ENCODE data around the gene PLEKHM2. TPM values are rescaled to one million over a fixed set of nuclear protein-coding genes. Genes with fewer than 3 reads are reported as not detected.

The PLEKHM2 gene
- total RNA-seq, 2 donors from 2014 or later = 48.0 to 65.1 TPM

- Mint-ChIP-seq H3K27me3 (no peaks in the 10 kb centered on the region), H3K36me3 (no peaks in the 10 kb centered on the region), H3K4me1 (ENCODE audit: low read depth in 2 of 2) (peaks cover 11 to 32% of the 10 kb centered on the region in 2 donors), H3K9me3 (no peaks in the 10 kb centered on the region), H3K4me3 (no peak overlapping the region), H3K27ac (no peak overlapping the region)
- ATAC-seq (no peak), DNase-seq (ENCODE audit: low spot score) (no peak)
Observed at GRCh38 chr1:15701784-15702183, 17.7 kb downstream of the PLEKHM2 start.

- no peak for DNase-seq (ENCODE audit: low spot score)
- no peak for ATAC-seq
- no peak overlapping the region for H3K27ac Mint-ChIP-seq
- no peaks in the 10 kb centered on the region for H3K9me3 Mint-ChIP-seq
- H3K36me3 Mint-ChIP-seq = no peaks in the 10 kb centered on the region
- peaks cover 4 to 24% of the 10 kb centered on the region in 2 donors for H3K4me1 Mint-ChIP-seq (ENCODE audit: low read depth in 2 of 2)
- H3K4me3 Mint-ChIP-seq = no peak overlapping the region
- H3K27me3 Mint-ChIP-seq = no peaks in the 10 kb centered on the region
Observed at GRCh38 chr1:15702722-15703550, 18.8 kb downstream of the PLEKHM2 start.

GRCh38 chr1:15703562-15703961, 19.4 kb downstream of the PLEKHM2 start:
- H3K27ac Mint-ChIP-seq = no peak overlapping the region
- no peak for ATAC-seq

GRCh38 chr1:15704526-15705183, 20.5 kb downstream of the PLEKHM2 start:
- peaks cover 4 to 27% of the 10 kb centered on the region in 2 donors for H3K4me1 Mint-ChIP-seq (ENCODE audit: low read depth in 2 of 2)
- no peaks in the 10 kb centered on the region for H3K36me3 Mint-ChIP-seq
- H3K4me3 Mint-ChIP-seq = no peak overlapping the region
- H3K27me3 Mint-ChIP-seq = no peaks in the 10 kb centered on the region
- H3K9me3 Mint-ChIP-seq = no peaks in the 10 kb centered on the region
- ATAC-seq = no peak
- no peak overlapping the region for H3K27ac Mint-ChIP-seq
- DNase-seq (ENCODE audit: low spot score) = no peak

More at GRCh38 chr1:15703562-15703961, 19.4 kb downstream of the PLEKHM2 start:
- Mint-ChIP-seq H3K9me3 (no peaks in the 10 kb centered on the region), H3K27me3 (no peaks in the 10 kb centered on the region), H3K4me1 (ENCODE audit: low read depth in 2 of 2) (peaks cover 4 to 24% of the 10 kb centered on the region in 2 donors), H3K4me3 (no peak overlapping the region), H3K36me3 (no peaks in the 10 kb centered on the region)
- no peak for DNase-seq (ENCODE audit: low spot score)

- Mint-ChIP-seq H3K4me1 (ENCODE audit: low read depth in 2 of 2) (peaks cover 4 to 27% of the 10 kb centered on the region in 2 donors), H3K36me3 (no peaks in the 10 kb centered on the region), H3K9me3 (no peaks in the 10 kb centered on the region), H3K27ac (no peak overlapping the region), H3K4me3 (no peak overlapping the region), H3K27me3 (no peaks in the 10 kb centered on the region)
- ATAC-seq (no peak), DNase-seq (ENCODE audit: low spot score) (no peak)
Observed at GRCh38 chr1:15705184-15705566, 21.1 kb downstream of the PLEKHM2 start.

- H3K27me3 Mint-ChIP-seq = no peaks in the 10 kb centered on the region
- H3K27ac Mint-ChIP-seq = no peak overlapping the region
- H3K4me3 Mint-ChIP-seq = no peak overlapping the region
- H3K4me1 Mint-ChIP-seq (ENCODE audit: low read depth in 2 of 2) = peaks cover 9 to 27% of the 10 kb centered on the region in 2 donors
- DNase-seq (ENCODE audit: low spot score) (no peak), ATAC-seq (no peak)
- H3K36me3 Mint-ChIP-seq = no peaks in the 10 kb centered on the region
- H3K9me3 Mint-ChIP-seq = no peaks in the 10 kb centered on the region
Observed at GRCh38 chr1:15706751-15707150, 22.6 kb downstream of the PLEKHM2 start.

GRCh38 chr1:15707239-15707925, 23.3 kb downstream of the PLEKHM2 start:
- no peak overlapping the region for H3K27ac Mint-ChIP-seq
- no peaks in the 10 kb centered on the region for H3K27me3 Mint-ChIP-seq
- H3K36me3 Mint-ChIP-seq = no peaks in the 10 kb centered on the region
- DNase-seq (ENCODE audit: low spot score) = no peak
- H3K4me3 Mint-ChIP-seq = no peak overlapping the region
- H3K4me1 Mint-ChIP-seq (ENCODE audit: low read depth in 2 of 2) = peaks cover 9 to 29% of the 10 kb centered on the region in 2 donors
- no peak for ATAC-seq
- no peaks in the 10 kb centered on the region for H3K9me3 Mint-ChIP-seq

- no peak overlapping the region for H3K4me3 Mint-ChIP-seq
- ATAC-seq = no peak
- no peaks in the 10 kb centered on the region for H3K36me3 Mint-ChIP-seq
- H3K4me1 Mint-ChIP-seq (ENCODE audit: low read depth in 2 of 2) = peaks cover 9 to 30% of the 10 kb centered on the region in 2 donors
- H3K9me3 Mint-ChIP-seq = no peaks in the 10 kb centered on the region
- no peaks in the 10 kb centered on the region for H3K27me3 Mint-ChIP-seq
- H3K27ac Mint-ChIP-seq = no peak overlapping the region
- no peak for DNase-seq (ENCODE audit: low spot score)
Observed at GRCh38 chr1:15708486-15709137, 24.5 kb downstream of the PLEKHM2 start.

- H3K36me3 Mint-ChIP-seq = no peaks in the 10 kb centered on the region
- no peaks in the 10 kb centered on the region for H3K27me3 Mint-ChIP-seq
- H3K4me1 Mint-ChIP-seq (ENCODE audit: low read depth in 2 of 2) = peaks cover 9 to 26% of the 10 kb centered on the region in 2 donors
- DNase-seq (ENCODE audit: low spot score) (no peak), ATAC-seq (no peak)
- H3K4me3 Mint-ChIP-seq = no peak overlapping the region
- no peak overlapping the region for H3K27ac Mint-ChIP-seq
- H3K9me3 Mint-ChIP-seq = no peaks in the 10 kb centered on the region
Observed at GRCh38 chr1:15709226-15709625, 25.1 kb downstream of the PLEKHM2 start.

GRCh38 chr1:15712168-15712567, 28.0 kb downstream of the PLEKHM2 start:
- Mint-ChIP-seq H3K9me3 (no peaks in the 10 kb centered on the region), H3K4me1 (ENCODE audit: low read depth in 2 of 2) (peaks cover 5 to 19% of the 10 kb centered on the region in 2 donors), H3K27me3 (no peaks in the 10 kb centered on the region), H3K27ac (peak overlapping the region in 1 of 2 donors; percentile 9), H3K36me3 (no peaks in the 10 kb centered on the region), H3K4me3 (no peak overlapping the region)
- peak in 1 of 2 donors; percentile 60 for ATAC-seq
- DNase-seq (ENCODE audit: low spot score) = no peak

GRCh38 chr1:15714406-15715136, 30.5 kb downstream of the PLEKHM2 start:
- Mint-ChIP-seq H3K9me3 (no peaks in the 10 kb centered on the region), H3K4me1 (ENCODE audit: low read depth in 2 of 2) (peaks cover 5 to 17% of the 10 kb centered on the region in 2 donors), H3K36me3 (no peaks in the 10 kb centered on the region), H3K27me3 (no peaks in the 10 kb centered on the region), H3K4me3 (no peak overlapping the region), H3K27ac (no peak overlapping the region)
- DNase-seq (ENCODE audit: low spot score) (no peak), ATAC-seq (no peak)

GRCh38 chr1:15717418-15718125, 33.5 kb downstream of the PLEKHM2 start:
- Mint-ChIP-seq H3K4me1 (ENCODE audit: low read depth in 2 of 2) (peaks cover 0 to 6% of the 10 kb centered on the region in 2 donors), H3K9me3 (no peaks in the 10 kb centered on the region)

More at GRCh38 chr1:15717418-15718125, 33.5 kb downstream of the PLEKHM2 start:
- DNase-seq (ENCODE audit: low spot score) (no peak), ATAC-seq (no peak)
- H3K27ac Mint-ChIP-seq = no peak overlapping the region
- H3K27me3 Mint-ChIP-seq = no peaks in the 10 kb centered on the region
- H3K4me3 Mint-ChIP-seq = no peak overlapping the region
- no peaks in the 10 kb centered on the region for H3K36me3 Mint-ChIP-seq

Measured in natural killer cell treated with Interleukin-12 subunit alpha and Interleukin-12 subunit beta and Interleukin-15 and Interleukin-18, amount 100 ng/mL, for 72 hours (primary cell).